HepG2 (cell line): Measurements from ENCODE around the gene TRIM69. TPM values are rescaled to one million over a fixed set of nuclear protein-coding genes. Genes with fewer than 3 reads are reported as not detected.
A peak's percentile ranks its signal among the peaks of the same experiment; 100 is the strongest.

Source experiments
- DZIP1 ChIP-seq: sonication (generic); formaldehyde crosslinking; IDR thresholded peaks from 2 replicates; pipeline ENCODE4 v1.5.0; 2020; ENCODE audit warnings: mild to moderate bottlenecking, missing genetic modification reagents
- GFI1 ChIP-seq: sonication (generic); formaldehyde crosslinking; IDR thresholded peaks from 2 replicates; pipeline ENCODE4 v1.5.0; 2020; ENCODE audit warnings: missing genetic modification reagents, mild to moderate bottlenecking, borderline replicate concordance
- HNF4G ChIP-seq, 2 experiments: sonication (generic) in 1 of 2; formaldehyde crosslinking in 1 of 2; IDR thresholded peaks; 2 replicates each; pipeline versions ENCODE4 v1.4.0 to v1.6.1; 2011 to 2020; ENCODE audit warnings: borderline replicate concordance in 2 of 2, low read depth in 2 of 2, mild to moderate bottlenecking in 2 of 2, low read length in 1 of 2, missing genetic modification reagents in 1 of 2, moderate library complexity in 1 of 2
- HNRNPUL1 ChIP-seq: fragments of 200-400 bp; formaldehyde crosslinking; IDR thresholded peaks from 2 replicates; pipeline ENCODE4 v1.6.1; 2017; ENCODE audit warnings: low read depth, mild to moderate bottlenecking, low read length, moderate library complexity
- NFKBIZ ChIP-seq: IDR thresholded peaks from 2 replicates; pipeline ENCODE4 v1.6.1; 2018; ENCODE audit warnings: missing genetic modification reagents, missing compliant biosample characterization
- SMC3 ChIP-seq: IDR thresholded peaks from 2 replicates; pipeline ENCODE4 v1.6.1; 2011; ENCODE audit warnings: low read length, improper control_type of control experiment
- STAG1 ChIP-seq: sonication (generic); formaldehyde crosslinking; IDR thresholded peaks from 2 replicates; pipeline ENCODE4 v1.4.0; 2020; ENCODE audit warnings: missing genetic modification reagents
- STAT5B ChIP-seq: sonication (generic); formaldehyde crosslinking; IDR thresholded peaks from 2 replicates; pipeline ENCODE4 v1.4.0; 2020; ENCODE audit warnings: missing genetic modification reagents
- ZNF143 ChIP-seq: sonication (generic); formaldehyde crosslinking; IDR thresholded peaks from 2 replicates; pipeline ENCODE4 v1.4.0; 2020; ENCODE audit warnings: missing genetic modification reagents
- ZNF24 ChIP-seq: fragments of 450-650 bp; IDR thresholded peaks from 2 replicates; pipeline ENCODE4 v1.6.1; 2017; ENCODE audit warnings: antibody characterized with exemption, mild to moderate bottlenecking
- ZNF414 ChIP-seq: sonication (generic); formaldehyde crosslinking; IDR thresholded peaks from 2 replicates; pipeline ENCODE4 v1.5.0; 2020; ENCODE audit warnings: missing genetic modification reagents
- ZNF709 ChIP-seq: sonication (generic); formaldehyde crosslinking; IDR thresholded peaks from 2 replicates; pipeline ENCODE4 v1.5.0; 2020; ENCODE audit warnings: mild to moderate bottlenecking, missing genetic modification reagents
- polyA plus RNA-seq, 8 experiments: library from polyadenylated mRNA; depleted of rRNA in 3 of 8; stranded (reverse) in 7 of 8; unstranded in 1 of 8; fragments of >200 nt; fragmentation: Illumina TruSeq in 4 of 8; extraction: Trizol in 4 of 8; gene quantifications; 2 replicates each; pipeline versions ENCODE4 v1.2.1 to v1.2.3, GENCODE V29; 2011 to 2016; ENCODE audit warnings: low read depth in 4 of 8, missing spikeins in 1 of 8, mixed read lengths in 1 of 8; ENCODE audit not compliant: insufficient read depth in 1 of 8
- total RNA-seq, 5 experiments: library from RNA; depleted of rRNA; stranded (reverse); fragments of >200 nt; fragmentation: Illumina TruSeq; extraction: Trizol; gene quantifications; 2 replicates each; pipeline ENCODE4 v1.2.3, GENCODE V29; 2016; ENCODE audit warnings: low read depth in 1 of 5
- TF ChIP-seq, protein P1 (sequence below): sonication (generic); formaldehyde crosslinking; conservative IDR thresholded peaks from 2 replicates; pipeline ENCODE4 v1.4.0; 2020; ENCODE audit warnings: missing genetic modification reagents
- TF ChIP-seq, protein P2 (sequence below): sonication (generic); formaldehyde crosslinking; IDR thresholded peaks from 2 replicates; pipeline ENCODE4 v1.8.1; 2023; ENCODE audit warnings: mild to moderate bottlenecking, missing genetic modification reagents

TRIM69 gene
- total and polyA plus RNA-seq, 2 of the 13 experiments (the other 11 are each of a cell fraction or from before 2014, with no cell fraction given): 2.6 to 3.2 TPM

DNA sequence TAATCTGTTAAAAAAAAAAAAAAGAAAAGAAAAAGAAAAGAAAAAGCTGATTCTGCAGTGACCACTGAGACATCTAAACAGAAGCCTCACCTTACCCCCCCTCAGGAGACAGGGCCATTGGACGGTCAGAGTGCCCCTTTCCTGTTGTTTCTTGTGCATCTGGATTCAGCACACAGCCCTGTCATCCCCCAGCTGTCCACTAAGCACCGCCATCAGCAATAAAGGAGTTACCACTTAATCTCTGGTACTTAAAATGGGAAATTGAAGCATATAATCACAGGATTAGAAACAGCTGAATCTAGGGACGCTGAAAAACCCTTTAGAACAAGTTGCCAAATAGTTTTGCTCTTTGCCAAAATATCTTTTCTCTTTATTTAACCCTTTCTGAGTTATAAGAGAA is 62.5 kb downstream of the TRIM69 start (continued):
- TF ChIP-seq DZIP1 (CRISPR knock-in tag) (no peak), NFKBIZ (no peak), STAG1 (CRISPR knock-in tag) (peak; percentile 50), HNF4G (IDR thresholded peaks at IDR 0.05; ENCODE audit: borderline replicate concordance, low read depth, low read length) (no peak), HNF4G (CRISPR knock-in tag; IDR thresholded peaks at IDR 0.05; ENCODE audit: borderline replicate concordance, low read depth) (no peak), ZNF24 (no peak), SMC3 (peak; percentile 60; the same call in 1 of the 2 replicates), HNRNPUL1 (no peak), GFI1 (no peak), ZNF143 (CRISPR knock-in tag) (no peak), ZNF709 (no peak), STAT5B (CRISPR knock-in tag) (no peak), ZNF414 (CRISPR knock-in tag) (no peak)
- TF ChIP-seq, protein P1, sequence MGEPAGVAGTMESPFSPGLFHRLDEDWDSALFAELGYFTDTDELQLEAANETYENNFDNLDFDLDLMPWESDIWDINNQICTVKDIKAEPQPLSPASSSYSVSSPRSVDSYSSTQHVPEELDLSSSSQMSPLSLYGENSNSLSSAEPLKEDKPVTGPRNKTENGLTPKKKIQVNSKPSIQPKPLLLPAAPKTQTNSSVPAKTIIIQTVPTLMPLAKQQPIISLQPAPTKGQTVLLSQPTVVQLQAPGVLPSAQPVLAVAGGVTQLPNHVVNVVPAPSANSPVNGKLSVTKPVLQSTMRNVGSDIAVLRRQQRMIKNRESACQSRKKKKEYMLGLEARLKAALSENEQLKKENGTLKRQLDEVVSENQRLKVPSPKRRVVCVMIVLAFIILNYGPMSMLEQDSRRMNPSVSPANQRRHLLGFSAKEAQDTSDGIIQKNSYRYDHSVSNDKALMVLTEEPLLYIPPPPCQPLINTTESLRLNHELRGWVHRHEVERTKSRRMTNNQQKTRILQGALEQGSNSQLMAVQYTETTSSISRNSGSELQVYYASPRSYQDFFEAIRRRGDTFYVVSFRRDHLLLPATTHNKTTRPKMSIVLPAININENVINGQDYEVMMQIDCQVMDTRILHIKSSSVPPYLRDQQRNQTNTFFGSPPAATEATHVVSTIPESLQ (CRISPR knock-in tag): no peak
- TF ChIP-seq, protein P2, sequence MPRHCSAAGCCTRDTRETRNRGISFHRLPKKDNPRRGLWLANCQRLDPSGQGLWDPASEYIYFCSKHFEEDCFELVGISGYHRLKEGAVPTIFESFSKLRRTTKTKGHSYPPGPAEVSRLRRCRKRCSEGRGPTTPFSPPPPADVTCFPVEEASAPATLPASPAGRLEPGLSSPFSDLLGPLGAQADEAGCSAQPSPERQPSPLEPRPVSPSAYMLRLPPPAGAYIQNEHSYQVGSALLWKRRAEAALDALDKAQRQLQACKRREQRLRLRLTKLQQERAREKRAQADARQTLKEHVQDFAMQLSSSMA: no peak
